Lung (tissue), 12 donors: ENCODE measurements around the gene EPS8L2. TPM values are rescaled to one million over a fixed set of nuclear protein-coding genes. Genes with fewer than 3 reads are reported as not detected.

Experiments
- ATAC-seq: fragments of 200-7000 bp; cut with Tn5 transposase; one replicate; pipeline ENCODE4 v1.9.1; 2020; ENCODE audit warnings: moderate number of reproducible peaks; ENCODE audit not compliant: insufficient read depth, low FRiP score
- DNase-seq, 3 donors: peaks; one replicate each; pipeline ENCODE4 v3.0.0-alpha.2; 2013 to 2017
- H3K27ac ChIP-seq, 2 donors: one replicate each; pipeline ENCODE4 v1.5.1; 2013; ENCODE audit warnings: mild to moderate bottlenecking in 2 of 2, moderate library complexity in 2 of 2, control low read depth in 1 of 2, inconsistent platforms in 1 of 2, low read depth in 1 of 2, low read length in 1 of 2
- H3K27me3 ChIP-seq, 3 donors: one replicate each; pipeline ENCODE4 v1.5.1; 2013; ENCODE audit warnings: low read length in 2 of 3; ENCODE audit not compliant: control insufficient read depth in 3 of 3, insufficient read depth in 3 of 3
- H3K36me3 ChIP-seq, 4 donors: one replicate each; pipeline ENCODE4 v1.5.1; 2013; ENCODE audit warnings: low read length in 4 of 4, mild to moderate bottlenecking in 1 of 4, moderate library complexity in 1 of 4; ENCODE audit not compliant: control insufficient read depth in 4 of 4, insufficient read depth in 4 of 4
- H3K4me1 ChIP-seq, 5 donors: one replicate each; pipeline ENCODE4 v1.5.1; 2013; ENCODE audit warnings: low read length in 5 of 5, mild to moderate bottlenecking in 2 of 5, moderate library complexity in 1 of 5; ENCODE audit not compliant: control insufficient read depth in 5 of 5, insufficient read depth in 5 of 5
- H3K4me3 ChIP-seq: one replicate; pipeline ENCODE4 v1.5.1; 2013; ENCODE audit warnings: mild to moderate bottlenecking, control low read depth, moderate library complexity
- H3K9ac ChIP-seq, 2 donors: one replicate each; pipeline ENCODE4 v1.5.1; 2013; ENCODE audit warnings: low read length in 2 of 2, control low read depth in 1 of 2; ENCODE audit not compliant: insufficient read depth in 1 of 2
- H3K9me3 ChIP-seq, 4 donors: one replicate each; pipeline ENCODE4 v1.5.1; 2013; ENCODE audit warnings: low read length in 3 of 4, mild to moderate bottlenecking in 1 of 4, moderate library complexity in 1 of 4; ENCODE audit not compliant: control insufficient read depth in 4 of 4, insufficient read depth in 3 of 4
- WGBS, 2 donors: extraction: QIAGEN DNeasy Blood & Tissue Kit; methylation state at CpG; one replicate each; pipeline ENCODE4 v1.1.7; 2013; 5-methylcytosine and 5-hydroxymethylcytosine counted together
- polyA plus RNA-seq, 2 donors: library from polyadenylated mRNA; stranded (reverse); fragments of 200-250 nt; gene quantifications; one replicate each; pipeline ENCODE4 v1.2.1, GENCODE V29; 2013
- total RNA-seq, 2 donors: library from RNA; depleted of rRNA in 1 of 2; stranded (reverse); fragments of >200 nt in 1 of 2; gene quantifications; one replicate each; pipeline ENCODE4 v1.2.1, GENCODE V29; 2014 to 2021
- TF ChIP-seq, protein P1 (sequence below): IDR thresholded peaks from 2 replicates; pipeline ENCODE4 v1.5.1; 2012; ENCODE audit warnings: mild to moderate bottlenecking; ENCODE audit errors: control extremely low read depth, extremely low read depth
- donor health status: control.
- donor health status: control.
- donor health status: Bipolar disorder and iron deficiency.
- donor health status: healthy.
- donor health status: DM: yes; HTN: yes; CAD: no.

Gene EPS8L2
- total and polyA plus RNA-seq, 4 donors, result 35.6 to 166 (median 103) TPM

DNA sequence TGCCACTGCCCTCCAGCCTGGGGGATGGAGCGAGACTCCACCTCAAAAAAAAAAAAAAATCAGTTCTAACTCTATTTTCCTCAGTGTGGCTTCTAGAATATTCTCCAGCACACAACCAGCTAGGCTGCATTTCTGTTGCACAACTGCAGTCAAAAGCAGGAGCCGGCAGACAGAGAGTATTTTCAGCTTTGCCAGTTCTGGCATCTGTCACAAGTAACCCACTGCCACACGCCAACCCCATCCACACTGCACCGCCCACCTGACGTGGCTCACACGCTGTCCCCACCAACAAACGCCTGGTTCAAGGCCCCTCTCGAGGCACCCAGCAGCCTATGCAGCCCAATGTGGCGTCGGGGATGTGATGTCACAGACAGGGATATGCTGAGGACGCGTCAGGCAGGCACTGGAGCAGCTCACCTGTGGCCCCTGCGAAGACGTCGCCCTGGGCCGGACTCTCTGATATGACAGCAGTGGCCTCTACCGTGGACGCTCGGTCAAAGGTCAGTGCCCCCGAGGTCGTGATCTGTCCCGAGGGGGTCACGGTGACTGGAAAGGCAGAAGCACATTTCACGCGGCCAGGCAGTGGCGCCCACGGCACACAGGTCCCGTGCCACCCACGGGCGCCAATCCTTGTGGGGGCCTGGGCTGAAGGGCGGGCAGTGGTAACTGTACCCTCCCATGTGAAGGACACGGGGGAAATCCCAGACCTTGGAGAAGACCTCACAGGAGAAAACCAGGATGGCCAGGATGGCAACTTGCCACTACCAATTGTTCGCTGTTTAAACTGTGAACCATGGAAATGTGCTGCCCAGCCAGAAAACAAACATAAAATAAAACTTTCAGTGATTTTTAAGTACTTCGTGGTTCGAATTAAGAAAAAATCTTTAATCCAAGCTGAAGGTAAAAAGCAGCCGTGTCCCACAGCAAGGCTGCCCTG is 26.5 kb upstream of the EPS8L2 start:
- no peak overlapping the region for H3K27ac ChIP-seq
- H3K4me3 ChIP-seq, result no peak overlapping the region
- TF ChIP-seq, protein P1, sequence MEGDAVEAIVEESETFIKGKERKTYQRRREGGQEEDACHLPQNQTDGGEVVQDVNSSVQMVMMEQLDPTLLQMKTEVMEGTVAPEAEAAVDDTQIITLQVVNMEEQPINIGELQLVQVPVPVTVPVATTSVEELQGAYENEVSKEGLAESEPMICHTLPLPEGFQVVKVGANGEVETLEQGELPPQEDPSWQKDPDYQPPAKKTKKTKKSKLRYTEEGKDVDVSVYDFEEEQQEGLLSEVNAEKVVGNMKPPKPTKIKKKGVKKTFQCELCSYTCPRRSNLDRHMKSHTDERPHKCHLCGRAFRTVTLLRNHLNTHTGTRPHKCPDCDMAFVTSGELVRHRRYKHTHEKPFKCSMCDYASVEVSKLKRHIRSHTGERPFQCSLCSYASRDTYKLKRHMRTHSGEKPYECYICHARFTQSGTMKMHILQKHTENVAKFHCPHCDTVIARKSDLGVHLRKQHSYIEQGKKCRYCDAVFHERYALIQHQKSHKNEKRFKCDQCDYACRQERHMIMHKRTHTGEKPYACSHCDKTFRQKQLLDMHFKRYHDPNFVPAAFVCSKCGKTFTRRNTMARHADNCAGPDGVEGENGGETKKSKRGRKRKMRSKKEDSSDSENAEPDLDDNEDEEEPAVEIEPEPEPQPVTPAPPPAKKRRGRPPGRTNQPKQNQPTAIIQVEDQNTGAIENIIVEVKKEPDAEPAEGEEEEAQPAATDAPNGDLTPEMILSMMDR, result no peak
- peaks cover 0 to 2% (median 0%) of the 10 kb centered on the region in 5 donors for H3K4me1 ChIP-seq
- peaks cover 10 to 38% (median 22%) of the 10 kb centered on the region in 4 donors for H3K36me3 ChIP-seq
- DNase-seq (no peak), ATAC-seq (no peak)
- no peaks in the 10 kb centered on the region for H3K9me3 ChIP-seq
- 96 to 97% methylated on average over 36 of the region's 36 CpGs for WGBS, 2 donors
- no peak overlapping the region for H3K9ac ChIP-seq
- no peaks in the 10 kb centered on the region for H3K27me3 ChIP-seq

DNA sequence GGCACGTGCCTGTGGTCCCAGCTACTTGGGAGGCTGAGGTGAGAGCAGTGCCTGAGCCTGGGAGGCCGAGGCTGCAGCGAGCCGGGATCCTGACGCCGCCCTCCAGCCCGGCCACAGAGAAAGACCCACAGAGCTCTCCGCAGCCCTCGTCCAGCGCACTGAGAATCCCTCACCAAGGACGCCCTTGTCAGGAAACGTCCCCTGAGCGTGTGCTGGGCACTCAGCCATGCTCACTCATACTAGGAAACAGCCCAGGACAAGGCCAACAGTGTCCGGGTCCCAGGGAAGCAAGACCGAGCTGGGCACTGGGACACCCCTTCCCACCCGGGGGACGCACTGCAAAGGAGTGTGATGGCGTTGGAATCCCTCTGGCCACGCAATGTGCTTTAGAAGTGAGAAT is 25.6 kb upstream of the EPS8L2 start:
- H3K4me3 ChIP-seq, result no peak overlapping the region
- TF ChIP-seq, protein P1, result no peak
- no peak for ATAC-seq
- no peak for DNase-seq
- H3K36me3 ChIP-seq, result peaks cover 12 to 41% (median 26%) of the 10 kb centered on the region in 4 donors
- H3K4me1 ChIP-seq, result peaks cover 0 to 2% (median 0%) of the 10 kb centered on the region in 5 donors
- H3K9me3 ChIP-seq, result no peaks in the 10 kb centered on the region
- H3K27ac ChIP-seq, result no peak overlapping the region
- WGBS, 2 donors, result 88 to 95% methylated on average over 19 of the region's 19 CpGs
- H3K9ac ChIP-seq, result no peak overlapping the region
- H3K27me3 ChIP-seq, result no peaks in the 10 kb centered on the region

DNA sequence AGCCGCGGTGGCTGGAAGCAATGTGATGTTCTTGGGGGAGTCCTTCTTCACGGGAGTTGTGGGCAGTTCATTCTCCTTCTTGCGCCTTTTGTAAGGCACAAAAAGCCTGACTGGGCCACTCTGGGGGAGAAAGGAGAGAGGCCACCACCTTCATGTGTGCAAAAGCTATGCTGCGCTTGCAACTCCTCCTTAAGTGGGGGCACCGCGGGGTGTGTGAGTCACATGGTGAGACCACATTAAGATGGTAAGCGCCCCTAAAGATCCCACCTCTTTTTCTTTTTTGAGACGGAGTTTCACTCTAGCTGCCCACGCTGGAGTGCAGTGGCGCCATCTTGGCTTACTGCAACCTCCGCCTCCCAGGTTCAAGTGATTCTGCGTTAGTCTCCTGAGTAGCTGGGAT is 25.1 kb upstream of the EPS8L2 start:
- TF ChIP-seq, protein P1, result no peak
- Histone ChIP-seq H3K36me3 (peaks cover 12 to 41% (median 27%) of the 10 kb centered on the region in 4 donors), H3K27ac (no peak overlapping the region), H3K9ac (no peak overlapping the region), H3K9me3 (no peaks in the 10 kb centered on the region), H3K4me1 (peaks cover 0 to 2% (median 0%) of the 10 kb centered on the region in 5 donors), H3K27me3 (no peaks in the 10 kb centered on the region), H3K4me3 (no peak overlapping the region)
- DNase-seq (no peak), ATAC-seq (no peak)
- 90 to 94% methylated on average over 13 of the region's 13 CpGs for WGBS, 2 donors
